Neuronal stem cell (in vitro differentiated cells): ENCODE data around the gene ATAD3C.

ENCODE experiments used
- DNase-seq: peaks from one replicate; pipeline ENCODE4 v3.0.0-alpha.2; 2013; ENCODE audit warnings: low spot score
- H2AFZ ChIP-seq: one replicate; pipeline ENCODE4 v1.6.1; 2013; ENCODE audit warnings: mild to moderate bottlenecking, low read length, inconsistent platforms
- H2AK5ac ChIP-seq: 2 replicates; pipeline ENCODE4 v1.6.1; 2013; ENCODE audit warnings: low read depth, mild to moderate bottlenecking, inconsistent platforms, low read length, moderate library complexity, mixed read lengths
- H2BK120ac ChIP-seq: 2 replicates; pipeline ENCODE4 v1.6.1; 2013; ENCODE audit warnings: low read depth, mild to moderate bottlenecking, inconsistent platforms, low read length, moderate library complexity, mixed read lengths
- H2BK12ac ChIP-seq: one replicate; pipeline ENCODE4 v1.6.1; 2013; ENCODE audit warnings: low read length, inconsistent platforms
- H2BK15ac ChIP-seq: 2 replicates; pipeline ENCODE4 v1.6.1; 2013; ENCODE audit warnings: mild to moderate bottlenecking, low read length, inconsistent platforms, mixed read lengths
- H2BK5ac ChIP-seq: one replicate; pipeline ENCODE4 v1.6.1; 2013; ENCODE audit warnings: inconsistent platforms, mild to moderate bottlenecking, low read length, moderate library complexity
- H3K14ac ChIP-seq: one replicate; pipeline ENCODE4 v1.6.1; 2013; ENCODE audit warnings: low read length, inconsistent platforms
- H3K18ac ChIP-seq: 2 replicates; pipeline ENCODE4 v1.6.1; 2013; ENCODE audit warnings: low read length, inconsistent platforms
- H3K23ac ChIP-seq: 2 replicates; pipeline ENCODE4 v1.6.1; 2013; ENCODE audit warnings: low read depth, mild to moderate bottlenecking, mixed read lengths, low read length, inconsistent platforms; ENCODE audit not compliant: poor library complexity
- H3K27ac ChIP-seq: replicated peaks from 3 replicates; pipeline ENCODE4 v1.5.1; 2013; ENCODE audit warnings: low read length, inconsistent platforms
- H3K27me3 ChIP-seq, 3 experiments: 2 replicates each; pipeline ENCODE4 v1.6.1; 2013; ENCODE audit warnings: low read length in 3 of 3, mild to moderate bottlenecking in 2 of 3, inconsistent platforms in 1 of 3, low read depth in 1 of 3, mixed read lengths in 1 of 3, moderate library complexity in 1 of 3; ENCODE audit not compliant: control insufficient read depth in 3 of 3, insufficient read depth in 3 of 3
- H3K36me3 ChIP-seq, 2 donors: replicated peaks in 1 of 2; 2 replicates each; pipeline ENCODE4 v1.6.1; 2013; ENCODE audit warnings: low read length in 2 of 2; ENCODE audit not compliant: control insufficient read depth in 2 of 2, insufficient read depth in 2 of 2
- H3K4ac ChIP-seq: 2 replicates; pipeline ENCODE4 v1.6.1; 2013; ENCODE audit warnings: inconsistent platforms, mild to moderate bottlenecking, low read length, moderate library complexity
- H3K4me1 ChIP-seq, 2 donors: 1 replicate in 1 of 2; 2 replicates in 1 of 2; pipeline ENCODE4 v1.6.1; 2013; ENCODE audit warnings: low read length in 2 of 2, low read depth in 1 of 2; ENCODE audit not compliant: control insufficient read depth in 2 of 2, insufficient read depth in 1 of 2
- H3K4me2 ChIP-seq: one replicate; pipeline ENCODE4 v1.6.1; 2013; ENCODE audit warnings: mild to moderate bottlenecking, low read length, inconsistent platforms; ENCODE audit not compliant: insufficient read depth, poor library complexity, severe bottlenecking
- H3K4me3 ChIP-seq, 2 donors: 2 replicates each; pipeline ENCODE4 v1.5.1; 2013; ENCODE audit warnings: low read length in 2 of 2, mild to moderate bottlenecking in 2 of 2, inconsistent platforms in 1 of 2, moderate library complexity in 1 of 2
- H3K79me1 ChIP-seq: one replicate; pipeline ENCODE4 v1.6.1; 2013; ENCODE audit warnings: low read depth, mild to moderate bottlenecking, inconsistent platforms, low read length, moderate library complexity
- H3K9ac ChIP-seq: one replicate; pipeline ENCODE4 v1.6.1; 2013; ENCODE audit warnings: mild to moderate bottlenecking, low read depth, low read length, inconsistent platforms; ENCODE audit not compliant: poor library complexity
- H3K9me3 ChIP-seq, 2 donors: replicated peaks in 1 of 2; 2 replicates each; pipeline versions ENCODE3 to v1.6.1; 2013; ENCODE audit warnings: low read length in 2 of 2, mild to moderate bottlenecking in 2 of 2, inconsistent platforms in 1 of 2, low read depth in 1 of 2, mixed read lengths in 1 of 2, moderate library complexity in 1 of 2; ENCODE audit not compliant: control insufficient read depth in 2 of 2, insufficient read depth in 1 of 2
- H4K8ac ChIP-seq: one replicate; pipeline ENCODE4 v1.6.1; 2013; ENCODE audit warnings: low read depth, mild to moderate bottlenecking, inconsistent platforms, low read length, moderate library complexity
- H4K91ac ChIP-seq: one replicate; pipeline ENCODE4 v1.6.1; 2013; ENCODE audit warnings: low read length, low read depth, mild to moderate bottlenecking, inconsistent platforms; ENCODE audit not compliant: poor library complexity
- WGBS, 2 donors: extraction: QIAGEN DNeasy Blood & Tissue Kit; methylation state at CpG; one replicate each; pipeline ENCODE4 v1.1.7; 2013; ENCODE audit warnings: missing lambda C conversion rate in 2 of 2, mixed read lengths in 1 of 2; ENCODE audit not compliant: insufficient read length in 2 of 2, insufficient replicate concordance in 1 of 2; ENCODE audit errors: extremely low coverage in 2 of 2; 5-methylcytosine and 5-hydroxymethylcytosine counted together

Gene ATAD3C

DNA sequence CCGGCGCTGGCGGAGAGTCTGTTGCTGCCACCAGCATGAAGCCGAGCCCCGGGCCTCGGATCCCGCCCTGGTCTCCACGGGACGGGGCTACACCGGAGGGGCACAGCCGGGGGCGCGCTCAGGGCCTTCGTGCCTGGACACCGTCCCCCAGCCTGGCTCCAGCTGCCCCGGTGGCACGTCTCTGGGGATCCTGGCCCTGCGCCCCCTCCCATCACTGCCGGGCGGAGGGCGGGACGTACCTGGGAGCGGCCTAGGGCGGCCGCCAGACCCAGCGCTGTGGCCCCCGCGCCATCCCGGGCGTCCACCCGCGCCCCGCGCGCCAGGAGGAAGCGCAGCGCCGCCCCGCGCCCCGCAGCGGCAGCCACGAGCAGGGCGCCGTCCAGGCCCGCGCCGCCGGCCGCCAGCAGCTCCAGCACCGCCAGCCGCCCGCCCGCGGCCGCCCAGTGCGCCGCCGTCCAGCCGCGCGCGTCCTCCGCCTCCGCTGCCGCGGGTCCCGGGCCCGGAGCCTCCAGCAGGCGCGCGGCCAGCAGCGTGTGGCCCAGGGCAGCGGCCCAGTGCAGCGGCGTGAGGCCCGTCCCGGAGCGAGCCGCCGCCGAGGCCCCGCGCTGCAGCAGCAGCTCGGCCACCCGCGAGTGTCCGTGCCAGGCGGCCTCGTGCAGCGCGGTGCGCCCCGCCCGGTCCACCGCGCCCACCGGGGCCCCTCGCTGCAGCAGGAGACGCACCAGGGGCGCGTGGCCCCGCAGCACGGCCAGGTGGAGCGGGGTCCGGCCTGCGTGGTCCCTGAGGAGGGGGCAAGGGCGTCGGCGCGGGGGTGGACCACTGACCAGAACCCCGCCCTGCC lies 29.5 kb upstream of the ATAD3C start:
- H2BK12ac ChIP-seq = peak overlapping the region; percentile 90
- peak overlapping the region; percentile 97 for H2AK5ac ChIP-seq
- H3K27me3 ChIP-seq = peaks cover 0 to 3% (median 0%) of the 10 kb centered on the region in 3 experiments
- peak overlapping the region; percentile 54 for H3K4me2 ChIP-seq
- peaks cover 2% of the 10 kb centered on the region for H3K79me1 ChIP-seq
- peak overlapping the region; percentile 53 for H4K91ac ChIP-seq
- H3K27ac ChIP-seq = no peak overlapping the region
- H2BK120ac ChIP-seq = peak overlapping the region; percentile 38
- H3K4me1 ChIP-seq = peaks cover 10 to 38% of the 10 kb centered on the region in 2 donors
- no peak overlapping the region for H2AFZ ChIP-seq
- DNase-seq = no peak
- no CpG with 5 or more reads among the region's 112 CpGs for WGBS, 2 donors
- H3K4me3 ChIP-seq = peak overlapping the region in 1 of 2 donors; percentile 55
- H4K8ac ChIP-seq = peak overlapping the region; percentile 43
- H3K4ac ChIP-seq = peak overlapping the region; percentile 26
- H2BK15ac ChIP-seq = peak overlapping the region; percentile 90
- peak overlapping the region; percentile 90 for H2BK5ac ChIP-seq
- H3K9ac ChIP-seq = peak overlapping the region; percentile 86
- H3K18ac ChIP-seq = peak overlapping the region; percentile 94
- H3K14ac ChIP-seq = peak overlapping the region; percentile 71
- H3K9me3 ChIP-seq = no peaks in the 10 kb centered on the region
- H3K36me3 ChIP-seq = no peaks in the 10 kb centered on the region
- peak overlapping the region; percentile 4 for H3K23ac ChIP-seq

DNA sequence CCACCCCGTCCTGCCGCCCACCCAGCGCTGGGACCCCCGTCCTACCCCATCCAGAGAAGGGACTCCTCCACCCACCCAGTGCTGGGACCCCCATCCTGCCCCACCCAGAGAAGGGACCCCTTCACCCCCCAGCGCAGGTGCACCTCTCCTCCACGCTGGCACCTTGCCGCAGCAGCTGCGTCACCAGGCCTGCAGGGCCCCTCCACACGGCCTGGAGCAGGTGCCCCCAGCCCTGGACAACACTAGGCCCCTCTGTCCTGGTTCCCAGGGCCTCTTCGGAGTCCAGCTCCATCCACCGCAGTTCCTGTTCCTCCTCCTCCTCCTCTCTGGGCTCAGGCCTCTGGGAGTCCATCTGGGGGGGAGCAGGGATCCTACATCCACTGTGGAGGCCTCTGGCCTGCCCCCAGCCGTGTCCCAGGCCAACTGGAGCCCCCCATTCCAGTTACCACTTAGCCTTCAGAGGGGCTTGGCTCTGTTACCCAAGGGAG lies 28.8 kb upstream of the ATAD3C start:
- H3K9me3 ChIP-seq = no peaks in the 10 kb centered on the region
- no peak overlapping the region for H3K27ac ChIP-seq
- no peaks in the 10 kb centered on the region for H3K36me3 ChIP-seq
- H2BK12ac ChIP-seq = no peak overlapping the region
- no peak overlapping the region for H3K4me2 ChIP-seq
- H3K4me1 ChIP-seq = peaks cover 13 to 41% of the 10 kb centered on the region in 2 donors
- H3K4ac ChIP-seq = peak overlapping the region; percentile 85
- peak overlapping the region; percentile 14 for H3K14ac ChIP-seq
- peaks cover 3% of the 10 kb centered on the region for H3K79me1 ChIP-seq
- H2BK5ac ChIP-seq = no peak overlapping the region
- peak overlapping the region; percentile 4 for H3K23ac ChIP-seq
- H3K9ac ChIP-seq = peak overlapping the region; percentile 70
- peak overlapping the region; percentile 38 for H2BK120ac ChIP-seq
- H2AK5ac ChIP-seq = peak overlapping the region; percentile 95
- H3K18ac ChIP-seq = peak overlapping the region; percentile 93
- peak overlapping the region; percentile 90 for H2BK15ac ChIP-seq
- H4K8ac ChIP-seq = no peak overlapping the region
- H4K91ac ChIP-seq = no peak overlapping the region
- peaks cover 0 to 3% (median 0%) of the 10 kb centered on the region in 3 experiments for H3K27me3 ChIP-seq
- DNase-seq = no peak
- no peak overlapping the region for H3K4me3 ChIP-seq
- peak overlapping the region; percentile 73 for H2AFZ ChIP-seq
- whole genome bisulfite sequencing, 2 donors = no CpG with 5 or more reads among the region's 12 CpGs

DNA sequence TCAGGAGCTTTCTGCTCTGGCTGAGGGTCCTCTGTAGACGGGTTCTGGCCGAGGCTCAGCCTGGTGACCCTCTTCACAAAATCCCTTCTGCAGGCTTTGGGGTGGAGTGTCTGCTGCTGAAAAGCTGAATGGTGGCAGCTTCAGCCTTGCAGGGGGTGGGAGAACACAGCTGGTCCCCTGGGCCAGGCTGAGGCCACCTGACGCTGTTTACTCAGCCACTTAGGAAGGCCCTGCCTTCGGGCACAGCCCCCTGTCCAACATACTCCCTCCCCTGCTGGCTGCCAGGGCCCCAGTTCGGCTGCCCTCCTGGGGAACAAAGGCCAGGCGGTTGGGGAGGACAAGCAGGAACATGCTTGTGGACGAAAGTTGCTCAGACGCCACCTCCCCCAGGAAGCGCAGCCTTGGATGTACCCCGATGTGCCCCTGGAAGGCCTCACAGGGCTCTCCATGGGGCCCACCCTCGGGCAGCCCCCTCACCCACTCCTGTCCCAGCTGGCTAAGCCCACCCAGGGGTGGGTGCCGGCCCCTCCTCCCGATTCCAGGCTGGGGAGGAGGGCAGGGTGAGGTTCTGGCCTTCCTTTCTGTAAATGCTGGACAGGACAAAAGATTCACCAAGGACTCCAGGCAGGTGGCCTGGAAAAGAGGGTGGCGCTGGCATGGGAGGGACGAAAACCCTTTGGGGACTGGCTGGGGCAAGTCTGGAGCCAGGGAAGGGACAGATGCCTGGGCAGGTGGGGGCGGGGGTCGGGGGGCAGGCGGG lies 28.2 kb upstream of the ATAD3C start, which contains the start of gene ANKRD65:
TSS of gene ANKRD65 (minus strand) at position 130 of the 760 bp plus-strand sequence. CDS start 271 bp downstream, outside the sequence.
- Histone ChIP-seq H2BK5ac (peak within 1 kb of the TSS; percentile 54), H2AK5ac (peak within 1 kb of the TSS; percentile 95), H3K14ac (peak within 1 kb of the TSS; percentile 14), H3K4me1 (peaks cover 19 to 48% of the 10 kb centered on the region in 2 donors), H3K79me1 (peaks cover 3% of the 10 kb centered on the region), H3K27ac (no peak within 1 kb of the TSS), H4K8ac (peak within 1 kb of the TSS; percentile 6), H3K4me2 (peak within 1 kb of the TSS; percentile 45), H3K4ac (peak within 1 kb of the TSS; percentile 85), H2BK120ac (peak within 1 kb of the TSS; percentile 38), H2BK12ac (peak within 1 kb of the TSS; percentile 73), H3K36me3 (no peaks in the 10 kb centered on the region), H2AFZ (peak within 1 kb of the TSS; percentile 73), H3K27me3 (peaks cover 0 to 3% (median 0%) of the 10 kb centered on the region in 3 experiments), H3K9ac (peak within 1 kb of the TSS; percentile 86), H3K4me3 (peak within 1 kb of the TSS in 1 of 2 donors; percentile 16), H3K9me3 (no peaks in the 10 kb centered on the region), H3K23ac (peak within 1 kb of the TSS; percentile 4), H2BK15ac (peak within 1 kb of the TSS; percentile 90), H4K91ac (peak within 1 kb of the TSS; percentile 90), H3K18ac (peak within 1 kb of the TSS; percentile 93)
- DNase-seq = no peak
- WGBS, 2 donors = no CpG with 5 or more reads among the region's 18 CpGs
